A172 (cell line): ENCODE results near the gene PATJ. TPM values are rescaled to one million over a fixed set of nuclear protein-coding genes. Genes with fewer than 3 reads are reported as not detected.
"Not testable (repeated sequence)": the region's sequence is repeated elsewhere in the genome, so short reads cannot be mapped to it uniquely, and the experiment has no call there.

Source experiments
- DNase-seq: peaks from one replicate; pipeline ENCODE4 v3.0.0-alpha.2; 2015; ENCODE audit warnings: low spot score
- total RNA-seq: library from RNA; depleted of rRNA; stranded (reverse); fragments of >200 nt; shearing (Covaris generic); gene quantifications from 2 replicates; pipeline ENCODE4 v1.2.3, GENCODE V29; 2014

PATJ gene
- total RNA-seq, 1 experiment from 2014 or later, result 11.8 TPM

- no peak for DNase-seq
Measured at GRCh38 chr1:61743716-61744580, 1.7 kb downstream of the PATJ start.

DNA sequence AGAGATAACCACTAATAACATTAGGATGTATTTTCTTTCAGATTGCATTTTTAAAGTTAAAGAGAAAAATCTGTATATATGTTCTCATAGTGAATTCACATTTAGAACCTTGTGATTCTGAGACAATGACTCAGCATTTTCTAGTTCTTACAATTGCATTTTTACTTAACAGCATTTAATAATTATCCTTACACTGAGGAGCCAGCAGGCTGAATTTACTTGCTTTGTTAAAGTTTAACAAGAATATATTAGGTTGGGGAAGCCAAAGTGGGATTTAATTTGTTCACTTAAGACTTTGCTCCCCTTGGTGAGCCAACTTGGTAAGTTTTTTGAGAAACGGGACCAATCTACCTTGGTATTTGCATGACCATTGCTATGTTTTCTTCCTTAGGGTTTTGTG is 4.5 kb downstream of the PATJ start:
- no peak for DNase-seq

DNA sequence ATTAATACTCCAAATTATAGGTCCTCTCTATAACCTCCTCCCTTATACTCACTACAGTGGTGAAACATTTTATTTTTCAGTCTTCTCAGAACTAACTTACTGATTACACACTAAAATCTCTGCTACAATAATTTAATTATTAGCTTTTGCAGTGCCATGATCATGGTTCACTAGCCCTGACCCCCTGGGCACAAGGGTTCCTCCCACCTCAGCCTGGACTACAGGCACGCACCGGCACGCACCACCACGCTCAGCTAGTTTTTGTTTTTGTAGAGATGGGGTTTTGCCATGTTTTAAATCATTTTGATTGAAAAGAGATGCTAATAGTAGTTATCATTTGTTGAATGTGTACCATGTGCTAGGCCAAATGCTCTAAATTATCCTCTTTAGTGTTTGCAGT is 6.3 kb downstream of the PATJ start:
- DNase-seq, result no peak

DNA sequence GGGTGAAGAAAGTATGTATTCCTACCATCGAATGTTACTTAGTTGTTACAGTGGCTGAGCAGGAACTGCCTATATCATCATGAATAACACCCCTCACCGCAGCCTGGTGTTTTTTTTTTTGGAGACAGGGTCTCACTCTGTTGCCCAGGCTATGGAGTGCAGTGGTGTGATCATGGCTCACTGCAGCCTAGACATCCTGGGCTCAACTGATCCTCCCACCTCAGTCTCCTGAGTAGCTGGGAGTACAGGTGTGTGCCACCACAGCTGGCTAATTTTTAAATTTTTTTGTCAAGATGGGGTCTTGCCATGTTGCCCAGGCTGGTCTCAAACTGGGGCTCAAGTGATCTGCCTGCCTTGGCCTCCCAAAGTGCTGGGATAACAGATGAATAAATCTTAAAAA is 7.3 kb downstream of the PATJ start:
- DNase-seq, result no peak

GRCh38 chr1:61752921-61753389 is 10.7 kb downstream of the PATJ start:
- DNase-seq, result no peak

GRCh38 chr1:61753998-61754508 is 11.8 kb downstream of the PATJ start:
- DNase-seq, result no peak

DNA sequence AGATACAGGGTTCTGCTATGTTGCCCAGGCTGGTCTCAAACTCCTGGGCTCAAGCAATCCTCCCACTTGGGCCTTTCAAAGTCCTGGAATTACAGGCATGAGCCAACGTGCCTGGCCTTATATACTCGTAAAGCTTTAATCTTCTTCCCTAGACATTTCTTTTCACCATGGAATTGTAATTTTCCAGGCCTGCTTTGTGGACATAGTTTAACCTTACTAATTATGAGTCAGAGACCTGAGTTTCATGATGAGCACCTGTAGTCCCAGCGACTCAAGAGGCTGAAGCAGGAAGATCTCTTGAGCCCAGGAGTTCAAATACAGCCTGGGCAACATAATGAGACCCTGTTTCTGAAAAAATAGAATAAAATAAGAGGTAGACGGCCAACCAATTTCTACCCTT is 12.3 kb downstream of the PATJ start:
- DNase-seq, result no peak

DNA sequence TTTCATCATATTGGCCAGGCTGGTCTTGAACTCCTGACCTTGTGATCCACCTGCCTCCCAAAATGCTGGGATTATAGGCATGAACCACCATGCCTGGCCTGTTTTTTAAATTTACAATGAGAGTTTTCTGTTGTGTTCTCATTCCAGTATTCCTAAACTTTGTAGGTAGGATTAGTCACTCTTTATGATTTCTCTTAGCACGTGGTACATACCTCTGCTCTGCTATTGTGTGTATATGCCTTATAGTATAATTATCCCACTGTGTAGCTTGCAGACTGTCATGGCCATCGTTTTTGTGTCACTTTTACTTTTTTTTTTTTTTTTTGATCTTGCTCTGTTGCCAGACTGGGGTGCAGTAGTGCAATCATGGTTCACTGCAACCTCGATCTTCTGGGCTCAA is 14.5 kb downstream of the PATJ start:
- no peak for DNase-seq

GRCh38 chr1:61757950-61758349 is 15.7 kb downstream of the PATJ start:
- no peak for DNase-seq

- no peak for DNase-seq
Measured at GRCh38 chr1:61770131-61770530, 27.9 kb downstream of the PATJ start.

DNA sequence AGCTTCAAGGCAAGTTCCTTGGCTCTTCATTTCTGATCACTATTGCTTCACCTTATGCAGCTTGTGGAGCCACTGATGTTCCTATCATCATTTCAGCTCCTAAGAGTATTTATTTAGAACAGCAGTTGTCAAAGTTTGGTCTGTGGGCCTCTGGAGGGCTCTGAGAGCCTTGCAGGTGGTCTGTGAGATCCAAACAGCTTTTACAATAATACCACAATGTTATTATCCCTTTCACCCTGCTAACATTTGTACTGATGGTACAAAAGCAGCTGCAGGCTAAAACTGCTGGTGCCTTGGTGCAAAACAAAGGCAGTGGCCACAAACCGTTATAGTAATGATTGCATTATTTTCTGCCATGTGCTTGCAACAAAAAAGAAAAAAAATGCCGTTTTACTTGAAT is 33.8 kb downstream of the PATJ start:
- no peak for DNase-seq

DNA sequence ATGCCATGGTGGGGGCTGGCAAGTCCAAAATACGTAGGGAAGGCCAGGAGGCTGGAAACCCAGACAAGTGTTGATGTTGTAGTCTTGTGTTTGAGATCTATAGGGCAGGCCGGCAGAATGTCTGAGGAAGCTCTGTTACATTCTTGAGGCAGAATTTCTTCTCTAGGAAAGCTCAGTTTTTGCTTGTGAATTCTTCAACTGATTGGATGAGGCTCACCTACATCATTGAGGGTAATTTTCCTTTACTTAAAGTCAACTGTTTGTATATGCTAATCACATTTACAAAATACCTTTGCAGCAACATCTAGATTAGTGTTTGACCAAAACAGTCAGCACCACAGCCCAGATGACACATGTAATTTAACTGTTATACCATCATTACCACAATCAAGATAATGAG is 37.0 kb downstream of the PATJ start:
- no peak for DNase-seq

DNA sequence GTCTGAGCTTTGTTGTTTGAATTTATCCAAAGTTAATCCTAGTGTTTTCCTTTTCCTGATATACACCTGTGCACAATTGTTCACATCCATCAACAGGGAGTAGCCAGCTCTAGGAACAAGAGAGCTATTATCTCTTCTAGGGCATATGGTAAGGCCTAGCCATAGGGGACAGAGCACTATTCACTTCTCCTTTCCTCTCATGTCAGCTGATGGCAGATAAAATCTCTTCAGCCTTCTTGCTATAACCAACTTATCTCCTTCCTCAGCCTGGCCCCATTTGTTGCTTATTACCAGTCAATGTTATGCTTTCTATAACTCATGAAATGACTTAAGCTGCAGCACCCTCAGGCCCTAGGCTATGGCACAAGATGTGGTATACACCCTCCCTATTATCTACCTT is 38.9 kb downstream of the PATJ start:
- DNase-seq, result no peak

- no peak for DNase-seq
Measured at GRCh38 chr1:61782771-61783170, 40.5 kb downstream of the PATJ start.

GRCh38 chr1:61784726-61785125 is 42.4 kb downstream of the PATJ start:
- no peak for DNase-seq

DNA sequence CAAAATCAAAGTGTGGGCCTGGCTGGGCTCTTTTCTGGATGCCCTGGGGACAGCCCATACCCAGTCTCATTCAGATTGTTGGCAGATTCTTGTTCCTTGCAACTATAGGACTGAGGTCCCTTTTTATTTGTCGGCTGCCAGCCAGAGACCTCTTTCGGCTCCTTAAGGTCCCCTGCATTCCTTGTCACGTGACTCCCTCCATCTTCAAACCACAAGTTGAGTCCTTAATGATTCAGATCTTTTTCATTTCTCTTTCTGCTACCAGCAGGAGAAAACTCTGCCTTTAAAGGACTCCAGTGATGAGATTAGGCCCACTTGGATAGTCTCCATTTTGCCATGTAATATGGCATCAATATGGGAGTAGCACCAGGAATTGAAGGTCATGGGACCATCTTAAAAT is 48.6 kb downstream of the PATJ start:
- no peak for DNase-seq

DNA sequence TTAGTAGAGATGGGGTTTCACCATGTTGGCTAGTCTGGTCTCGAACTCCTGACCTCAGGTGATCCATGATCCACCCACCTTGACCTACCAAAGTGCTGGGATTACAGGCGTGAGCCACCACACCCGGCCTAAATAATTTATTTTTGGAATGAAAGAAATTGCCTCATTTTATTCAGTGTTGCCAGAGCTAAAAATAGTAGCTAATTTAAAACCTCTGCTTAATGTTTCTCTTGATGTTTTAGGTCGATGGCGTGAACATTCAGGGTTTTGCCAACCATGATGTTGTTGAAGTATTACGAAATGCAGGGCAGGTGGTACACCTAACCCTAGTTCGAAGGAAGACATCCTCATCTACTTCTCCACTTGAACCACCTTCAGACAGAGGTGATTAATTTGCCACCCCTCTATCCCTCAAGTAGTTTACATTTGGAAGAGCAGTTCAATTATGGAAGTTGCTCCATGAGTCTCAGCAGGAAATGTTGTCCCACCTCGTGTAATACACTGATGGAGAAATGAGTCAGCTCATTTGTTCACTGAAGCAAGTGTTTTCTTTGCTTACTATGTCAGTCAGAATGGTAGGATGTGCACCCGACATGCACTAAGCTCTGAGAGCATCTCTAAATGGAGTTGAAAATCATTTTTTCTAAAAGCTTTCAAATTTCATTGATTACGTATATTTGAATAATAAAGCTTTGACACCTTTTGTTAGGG is 54.9 kb downstream of the PATJ start:
- peak; percentile 5 for DNase-seq

GRCh38 chr1:61801047-61801446 is 58.8 kb downstream of the PATJ start:
- DNase-seq, result not testable (repeated sequence)

- no peak for DNase-seq
Measured at GRCh38 chr1:61807606-61808140, 65.4 kb downstream of the PATJ start.

DNA sequence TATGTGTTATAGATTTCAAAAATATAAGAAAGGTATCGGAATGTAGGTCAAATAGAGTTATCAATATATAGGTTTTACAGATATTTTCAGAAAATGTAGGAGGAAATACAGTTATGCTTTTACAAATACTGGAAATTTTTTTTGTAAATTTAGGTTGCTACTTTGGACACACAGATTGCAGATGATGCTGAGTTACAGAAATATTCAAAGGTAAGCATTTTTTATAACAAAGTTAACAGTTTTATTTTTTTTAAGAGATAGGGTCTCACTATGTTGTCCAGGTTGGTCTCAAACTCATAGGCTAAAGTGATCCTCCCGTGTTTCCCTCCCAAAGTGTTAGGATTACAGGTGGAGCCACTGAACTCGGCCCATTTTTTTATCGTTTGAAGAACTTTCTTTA is 66.0 kb downstream of the PATJ start:
- no peak for DNase-seq

GRCh38 chr1:61808968-61809367 is 66.7 kb downstream of the PATJ start:
- no peak for DNase-seq

DNA sequence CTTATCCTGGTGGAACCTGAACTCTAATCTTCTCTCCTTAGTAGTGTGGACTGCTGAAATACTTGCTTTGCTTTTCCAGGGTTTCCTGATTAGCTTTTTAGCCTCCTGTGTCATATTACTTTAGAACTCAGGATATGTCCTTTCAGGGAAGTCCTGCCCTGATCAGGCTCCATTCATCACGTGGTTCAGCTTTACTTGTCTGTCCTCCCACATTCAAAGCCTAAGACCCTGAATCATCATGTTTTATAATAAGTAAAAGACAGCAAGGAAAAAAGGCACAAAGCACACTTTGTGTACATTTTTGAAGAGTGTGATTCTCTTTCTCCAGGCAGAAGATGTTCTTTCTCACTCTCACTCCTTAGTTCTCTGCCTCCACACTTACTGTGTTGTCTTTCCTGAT is 70.6 kb downstream of the PATJ start:
- no peak for DNase-seq

- DNase-seq, result no peak
Measured at GRCh38 chr1:61816191-61816590, 73.9 kb downstream of the PATJ start.
